ENCODE results near the gene SKI.
A peak's percentile ranks its signal among the peaks of the same experiment; 100 is the strongest.

Gene SKI

GRCh38 chr1:2306151-2306978 lies 78.2 kb downstream of the SKI start:
- DNase-seq (ENCODE audit: low read depth in 2 of 2) = no peak

- no peak for DNase-seq (ENCODE audit: low read depth in 2 of 2)
Observed at GRCh38 chr1:2307064-2307605, 79.0 kb downstream of the SKI start.

- no peak for DNase-seq (ENCODE audit: low read depth in 2 of 2)
Observed at GRCh38 chr1:2307972-2308371, 79.9 kb downstream of the SKI start.

DNA sequence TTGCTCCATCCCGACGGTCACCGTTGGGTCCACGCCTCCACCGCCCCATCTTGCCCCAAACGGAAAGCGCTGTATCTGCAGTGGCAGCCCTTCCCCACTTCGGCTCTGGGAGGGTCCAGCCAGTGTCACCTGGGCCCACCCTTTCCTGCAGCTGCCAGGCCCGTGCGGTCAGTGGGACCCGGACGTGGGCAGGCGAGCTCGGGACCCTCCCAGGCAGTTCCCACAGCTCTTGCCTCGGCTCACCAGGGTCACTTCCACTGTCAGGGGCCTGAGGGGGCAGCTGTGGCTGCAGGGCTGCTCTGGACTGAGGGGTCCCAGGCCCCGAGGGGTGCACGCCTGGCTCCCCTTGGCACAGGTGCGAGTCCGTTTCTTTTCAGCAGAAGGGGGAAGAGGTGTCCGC lies 80.7 kb downstream of the SKI start:
- DNase-seq (ENCODE audit: low read depth in 2 of 2) = no peak

DNA sequence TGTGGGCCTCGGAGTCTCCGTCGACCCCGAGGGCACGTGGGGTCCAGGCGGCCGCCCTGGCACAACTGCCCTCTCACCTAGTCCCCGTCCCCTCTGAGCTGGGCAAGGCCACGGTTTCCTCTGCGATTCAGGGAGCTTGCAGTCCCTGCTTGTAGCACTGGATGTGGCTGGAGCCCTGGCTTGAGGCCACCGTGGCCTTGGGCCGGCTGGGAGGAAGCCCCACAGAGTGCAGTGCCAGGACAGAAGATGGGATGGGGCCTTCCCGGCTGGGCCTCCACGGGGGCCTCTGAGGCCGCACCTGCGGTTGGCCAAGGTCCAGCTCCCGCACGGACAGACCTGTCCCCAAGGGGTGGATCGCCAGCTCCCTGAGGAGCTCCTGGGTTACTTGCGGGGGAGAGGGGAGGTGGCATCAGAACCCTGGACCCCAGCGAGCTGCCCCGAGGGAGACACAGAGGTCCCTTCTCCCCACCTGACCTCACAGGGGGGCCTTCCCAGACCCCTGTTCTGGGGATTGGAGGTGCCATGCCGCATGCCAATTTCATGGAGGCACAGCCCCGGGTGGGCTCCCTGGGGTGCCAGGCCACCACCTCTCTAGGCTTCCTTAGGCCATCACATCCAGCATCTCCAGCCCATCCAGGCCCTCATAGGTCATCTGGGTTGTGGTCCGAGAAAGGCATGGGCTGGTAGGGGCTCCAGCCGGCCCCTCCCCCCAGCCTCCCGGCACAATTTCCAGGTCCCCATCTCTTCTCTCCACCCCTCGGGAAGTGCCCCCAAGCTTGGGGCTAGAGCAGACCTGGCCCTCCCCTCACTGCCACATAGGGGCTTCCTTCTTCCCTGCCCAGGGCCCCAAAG lies 82.4 kb downstream of the SKI start:
- DNase-seq (ENCODE audit: low read depth in 2 of 2) = no peak

DNA sequence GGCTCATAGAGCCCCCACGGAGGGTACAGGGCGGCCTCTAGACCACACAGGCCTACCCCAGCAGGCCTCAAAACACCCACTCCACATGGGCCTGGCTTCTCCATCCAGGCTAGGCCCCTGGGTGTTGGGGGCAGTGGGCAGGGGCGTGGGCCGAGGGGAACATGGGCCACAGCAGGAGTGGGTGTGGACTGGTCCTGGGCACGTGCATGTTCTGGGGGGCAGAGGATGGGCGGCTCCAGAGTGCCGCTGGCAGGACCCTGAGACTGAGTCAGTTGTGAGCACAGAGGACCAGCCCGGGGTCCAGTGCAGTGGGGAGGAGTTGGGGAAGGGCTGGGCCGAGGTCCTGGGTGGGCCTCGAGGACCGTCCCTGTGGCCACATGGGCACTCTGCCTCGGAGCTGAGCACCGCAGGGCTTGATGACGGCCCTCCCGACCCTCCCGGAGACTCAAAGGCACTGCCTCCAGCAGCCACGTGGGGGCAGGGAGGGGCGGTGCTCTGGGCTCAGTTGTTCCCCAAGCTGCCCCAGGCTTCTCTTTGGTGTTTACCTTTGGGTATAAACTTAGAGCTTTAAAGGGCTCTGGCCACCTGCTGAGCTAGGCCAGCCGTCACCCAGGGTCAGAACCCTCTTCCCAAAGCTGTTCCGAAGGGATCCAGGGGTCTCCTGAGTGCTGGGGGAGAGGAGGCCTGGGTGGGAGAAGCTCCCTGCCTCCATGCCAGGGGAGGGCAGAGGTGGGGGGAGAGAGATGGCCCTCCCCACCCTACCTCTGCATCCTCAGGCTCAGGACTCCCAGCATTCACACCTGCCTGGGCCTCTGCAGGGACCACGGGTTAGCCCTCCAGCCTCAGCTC lies 83.3 kb downstream of the SKI start:
- peak in 1 of 2 donors; percentile 30 for DNase-seq (ENCODE audit: low read depth in 2 of 2)

GRCh38 chr1:2312160-2312514 lies 84.0 kb downstream of the SKI start:
- no peak for DNase-seq (ENCODE audit: low read depth in 2 of 2)

GRCh38 chr1:2312515-2313301 lies 84.6 kb downstream of the SKI start:
- DNase-seq (ENCODE audit: low read depth in 2 of 2) = no peak

DNA sequence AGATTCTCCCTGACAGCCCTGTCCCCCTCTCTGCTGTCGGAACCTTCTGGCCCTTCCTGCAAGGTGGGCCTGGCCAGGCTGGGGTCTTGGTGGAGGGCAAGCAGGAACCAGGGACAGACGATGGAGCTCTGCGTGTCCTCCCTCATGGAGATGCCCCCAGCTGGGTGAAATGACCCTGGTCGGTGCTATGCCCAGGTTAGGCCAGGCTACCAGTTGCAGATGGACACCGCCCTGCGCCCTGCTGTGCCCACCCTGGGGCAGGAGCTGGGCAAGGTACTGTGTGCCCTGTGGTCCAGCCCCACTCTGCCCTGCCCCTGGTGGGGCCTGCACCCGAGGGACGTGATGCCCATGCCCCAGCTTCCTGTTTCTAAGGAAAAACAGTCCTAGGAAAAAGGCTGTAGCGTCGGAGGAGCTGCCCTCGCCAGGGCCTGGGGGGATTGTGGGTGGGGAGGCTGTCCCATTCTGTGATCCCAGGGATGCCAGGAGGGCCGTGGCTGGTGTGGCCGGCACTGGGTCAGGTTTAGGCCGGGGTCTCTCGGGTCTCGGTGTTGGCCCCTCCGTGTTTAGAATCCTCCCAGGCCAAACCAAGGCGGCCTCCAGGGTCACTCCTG lies 85.6 kb downstream of the SKI start:
- no peak for DNase-seq (ENCODE audit: low read depth in 2 of 2)

GRCh38 chr1:2314273-2314802 lies 86.2 kb downstream of the SKI start:
- DNase-seq (ENCODE audit: low read depth in 2 of 2) = no peak

DNA sequence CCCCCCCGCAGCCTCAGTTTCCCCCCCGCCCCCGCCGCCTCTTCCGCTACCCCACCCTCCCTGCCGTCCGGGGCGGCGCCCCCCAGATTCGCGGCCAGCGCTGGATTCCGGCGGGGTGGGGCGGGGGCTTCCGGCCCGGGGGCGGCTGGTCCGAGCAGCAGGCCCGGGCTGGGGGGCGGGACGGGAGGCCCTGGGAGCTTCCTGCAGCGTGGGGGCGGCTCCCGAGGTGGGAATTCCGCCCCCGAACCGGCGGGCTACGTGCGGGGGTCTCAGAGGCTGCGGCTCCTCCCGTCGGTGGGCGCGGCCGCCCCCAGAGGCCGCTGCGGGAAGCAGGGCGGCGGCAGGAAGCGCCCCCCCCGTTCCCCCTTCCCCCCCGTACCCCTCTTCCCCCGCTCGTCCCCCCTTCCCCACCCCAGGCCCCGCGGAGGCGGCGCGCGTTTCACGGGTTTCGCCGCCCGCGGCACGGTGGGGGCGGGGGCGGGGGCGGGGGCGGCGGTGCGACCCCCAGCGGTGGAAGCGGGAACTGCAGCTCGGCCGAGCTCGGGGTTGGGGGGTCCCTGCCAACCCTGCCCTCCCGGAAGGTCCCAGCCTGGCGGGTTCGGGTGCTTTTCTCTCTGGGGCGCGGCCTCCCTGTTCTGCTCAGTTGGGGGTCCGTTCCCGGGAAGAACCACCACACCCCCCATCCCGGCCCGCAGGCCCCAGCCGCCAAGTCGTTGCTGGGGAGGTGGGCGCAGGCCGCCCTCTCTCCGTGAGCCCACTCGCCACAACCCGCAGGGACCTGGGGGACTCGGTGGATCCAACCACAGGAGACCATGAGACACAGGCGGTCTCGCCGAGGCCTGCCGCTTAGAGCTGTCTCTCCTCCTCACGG lies 86.9 kb downstream of the SKI start:
- peak; percentile 26 to 53 for DNase-seq (ENCODE audit: low read depth in 2 of 2)

GRCh38 chr1:2315674-2316450 lies 87.7 kb downstream of the SKI start:
- no peak for DNase-seq (ENCODE audit: low read depth in 2 of 2)

DNA sequence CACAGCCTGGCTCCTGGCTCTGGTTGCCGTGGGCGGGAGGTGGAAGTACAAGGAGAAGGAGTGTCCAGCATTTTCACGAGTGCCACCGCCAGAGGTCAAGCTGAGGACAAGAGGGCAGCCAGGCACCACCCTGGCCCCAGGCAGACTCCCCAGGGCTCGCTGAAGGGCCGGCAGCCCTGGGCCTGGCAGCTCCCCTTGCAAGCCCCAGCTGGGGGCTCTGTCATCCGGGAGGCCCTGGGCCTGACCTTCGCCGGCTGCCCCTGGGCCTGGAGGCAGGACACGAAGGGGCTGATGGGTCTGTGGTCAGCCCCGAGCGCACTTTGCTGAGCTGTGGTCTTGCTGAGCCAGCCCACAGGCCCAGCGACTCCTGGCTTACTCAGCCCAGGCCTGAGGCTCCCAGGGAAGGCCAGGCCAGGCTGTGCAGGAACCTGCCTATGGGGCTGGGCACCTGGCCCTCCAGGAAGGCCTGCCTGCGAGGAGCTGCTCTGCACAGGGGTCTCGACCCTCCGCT lies 88.4 kb downstream of the SKI start:
- no peak for DNase-seq (ENCODE audit: low read depth in 2 of 2)

GRCh38 chr1:2317230-2318065 lies 89.3 kb downstream of the SKI start:
- no peak for DNase-seq (ENCODE audit: low read depth in 2 of 2)

GRCh38 chr1:2318314-2319278 lies 90.5 kb downstream of the SKI start:
- DNase-seq (ENCODE audit: low read depth in 2 of 2) = no peak

GRCh38 chr1:2319291-2319690 lies 91.2 kb downstream of the SKI start:
- DNase-seq (ENCODE audit: low read depth in 2 of 2) = no peak

All from stimulated activated CD8-positive, alpha-beta memory T cell treated with anti-CD3 and anti-CD28 coated beads, Interleukin-15, amount 100 ng/mL, for 4 hours (primary cell).